ENCODE data around the gene GALNT18.

GALNT18 gene

GRCh38 chr11:11459578-11459977 is 162.2 kb downstream of the GALNT18 start:
- no peak overlapping the region for H3K4me3 ChIP-seq (ENCODE audit: low read depth, low read length)
- TF ChIP-seq CTCF (IDR thresholded peaks at IDR 0.05; ENCODE audit: low read depth, low read length, missing control alignments), result no peak
- DNase-seq (ENCODE audit: low read depth), result no peak
- in situ Hi-C loops (cut with HindIII; ENCODE audit: low sequenced_read_pairs), result loop anchor here (5.0 kb wide), 1 partner anchor 63 kb away; no protein-coding TSS in a partner anchor

GRCh38 chr11:11458485-11458884 is 163.3 kb downstream of the GALNT18 start:
- in situ Hi-C loops (cut with HindIII; ENCODE audit: low sequenced_read_pairs), result loop anchor here (5.0 kb wide), 1 partner anchor 64 kb away; no protein-coding TSS in a partner anchor
- TF ChIP-seq CTCF (IDR thresholded peaks at IDR 0.05; ENCODE audit: low read depth, low read length, missing control alignments), result no peak
- no peak for DNase-seq (ENCODE audit: low read depth)
- no peak overlapping the region for H3K4me3 ChIP-seq (ENCODE audit: low read depth, low read length)

GRCh38 chr11:11458001-11458400 is 163.8 kb downstream of the GALNT18 start:
- H3K4me3 ChIP-seq (ENCODE audit: low read depth, low read length), result no peak overlapping the region
- no peak for DNase-seq (ENCODE audit: low read depth)
- TF ChIP-seq CTCF (IDR thresholded peaks at IDR 0.05; ENCODE audit: low read depth, low read length, missing control alignments), result no peak
- in situ Hi-C loops (cut with HindIII; ENCODE audit: low sequenced_read_pairs), result loop anchor here (5.0 kb wide), 1 partner anchor 64 kb away; no protein-coding TSS in a partner anchor

GRCh38 chr11:11456866-11457265 is 164.9 kb downstream of the GALNT18 start:
- no peak for TF ChIP-seq CTCF (IDR thresholded peaks at IDR 0.05; ENCODE audit: low read depth, low read length, missing control alignments)
- no peak for DNase-seq (ENCODE audit: low read depth)
- H3K4me3 ChIP-seq (ENCODE audit: low read depth, low read length), result no peak overlapping the region
- in situ Hi-C loops (cut with HindIII; ENCODE audit: low sequenced_read_pairs), result loop anchor here (5.0 kb wide), 1 partner anchor 65 kb away; no protein-coding TSS in a partner anchor

- in situ Hi-C loops (cut with HindIII; ENCODE audit: low sequenced_read_pairs), result loop anchor here (5.0 kb wide), 1 partner anchor 68 kb away; no protein-coding TSS in a partner anchor
- no peak overlapping the region for H3K4me3 ChIP-seq (ENCODE audit: low read depth, low read length)
- no peak for TF ChIP-seq CTCF (IDR thresholded peaks at IDR 0.05; ENCODE audit: low read depth, low read length, missing control alignments)
- no peak for DNase-seq (ENCODE audit: low read depth)
These were observed 167.1 kb downstream of the GALNT18 start for GRCh38 chr11:11454671-11455223.

GRCh38 chr11:11451501-11452005 is 170.3 kb downstream of the GALNT18 start:
- TF ChIP-seq CTCF (IDR thresholded peaks at IDR 0.05; ENCODE audit: low read depth, low read length, missing control alignments), result no peak
- in situ Hi-C loops (cut with HindIII; ENCODE audit: low sequenced_read_pairs), result no loop called here
- no peak for DNase-seq (ENCODE audit: low read depth)
- no peak overlapping the region for H3K4me3 ChIP-seq (ENCODE audit: low read depth, low read length)

All from astrocyte of the cerebellum (primary cell).